ENCODE measurements around the gene GOLGB1. TPM values are rescaled to one million over a fixed set of nuclear protein-coding genes. Genes with fewer than 3 reads are reported as not detected.

The GOLGB1 gene
- total RNA-seq, 2 donors from 2014 or later: 56.1 to 66.9 TPM

DNA sequence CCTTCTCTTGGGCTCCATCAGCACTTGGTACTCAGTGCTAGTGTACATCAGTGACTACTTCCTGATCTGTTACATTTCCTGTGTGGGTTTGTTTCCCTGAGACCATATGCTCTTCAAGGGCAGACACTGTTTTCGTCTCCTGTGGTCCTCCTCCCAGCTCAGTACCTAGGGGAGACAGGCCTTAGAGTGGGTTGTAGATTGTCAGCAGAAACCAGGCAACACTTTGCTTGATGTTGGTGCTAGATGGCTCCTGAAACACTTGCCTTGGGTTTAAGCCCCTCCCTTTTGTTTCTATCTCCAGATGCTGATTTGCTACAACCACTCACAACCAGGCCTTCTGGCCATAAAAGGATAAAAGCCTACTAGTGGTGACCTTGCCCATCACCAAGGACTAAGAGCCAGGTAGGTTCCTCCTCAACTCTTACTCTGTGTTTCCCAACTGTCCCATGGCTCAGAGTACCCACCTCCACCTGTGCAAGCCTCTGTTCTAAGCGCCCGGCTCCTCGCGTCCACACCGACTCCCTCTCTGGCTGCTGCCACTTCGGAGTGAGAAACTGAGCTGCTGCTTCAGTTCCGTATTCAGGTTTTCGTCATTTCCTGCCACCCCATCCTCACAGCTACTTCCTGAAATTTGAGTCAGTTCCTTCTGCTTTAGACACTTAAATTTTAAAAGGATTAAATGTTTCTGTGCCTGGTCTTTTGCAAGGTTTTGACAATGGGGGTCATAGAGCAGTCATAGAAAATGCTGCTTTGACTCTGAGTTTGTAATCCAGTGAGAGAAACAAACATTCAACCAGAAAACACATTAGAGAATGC lies 89.0 kb downstream of the GOLGB1 start, which contains the start of gene HCLS1:
TSS of gene HCLS1 (minus strand) at position 548 of the 816 bp plus-strand sequence. CDS start 2,556 bp downstream, outside the sequence.
- Mint-ChIP-seq H3K4me1 (peaks cover 53% of the 10 kb centered on the region), H3K27ac (peak within 1 kb of the TSS; percentile 99), H3K4me3 (peak within 1 kb of the TSS; percentile 96), H3K27me3 (no peaks in the 10 kb centered on the region), H3K36me3 (ENCODE audit: low read depth) (peaks cover 14% of the 10 kb centered on the region)
- DNase-seq (peak; percentile 47 to 57 (median 49)), ATAC-seq (peak; percentile 86)
- no peaks in the 10 kb centered on the region for H3K9me3 ChIP-seq (ENCODE audit: control insufficient read depth, low read length, poor library complexity, severe bottlenecking)

DNA sequence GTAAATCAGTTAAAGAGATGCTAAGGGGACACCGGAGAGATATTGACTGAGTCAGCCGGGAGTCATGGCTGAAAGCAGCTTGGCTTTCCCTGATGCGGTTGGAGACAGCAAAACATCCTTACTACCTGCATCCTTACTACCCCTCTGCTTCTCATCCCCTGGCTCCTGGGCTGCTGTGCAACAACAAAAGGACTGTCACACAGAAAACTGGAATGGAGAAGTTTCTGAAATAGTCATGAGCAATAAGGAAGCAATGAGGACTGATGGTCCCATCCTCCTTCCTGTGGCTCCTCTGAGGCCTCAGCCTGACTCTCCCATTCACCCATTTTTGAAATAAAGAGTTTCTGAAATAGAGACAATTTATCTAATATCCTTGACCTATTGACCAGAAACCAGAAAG lies 90.0 kb downstream of the GOLGB1 start:
- H3K9me3 ChIP-seq (ENCODE audit: control insufficient read depth, low read length, poor library complexity, severe bottlenecking): no peaks in the 10 kb centered on the region
- ATAC-seq: no peak
- H3K36me3 Mint-ChIP-seq (ENCODE audit: low read depth): peaks cover 11% of the 10 kb centered on the region
- DNase-seq: no peak
- peak overlapping the region; percentile 96 for H3K4me3 Mint-ChIP-seq
- H3K4me1 Mint-ChIP-seq: peaks cover 58% of the 10 kb centered on the region
- H3K27me3 Mint-ChIP-seq: no peaks in the 10 kb centered on the region
- H3K27ac Mint-ChIP-seq: peak overlapping the region; percentile 99

DNA sequence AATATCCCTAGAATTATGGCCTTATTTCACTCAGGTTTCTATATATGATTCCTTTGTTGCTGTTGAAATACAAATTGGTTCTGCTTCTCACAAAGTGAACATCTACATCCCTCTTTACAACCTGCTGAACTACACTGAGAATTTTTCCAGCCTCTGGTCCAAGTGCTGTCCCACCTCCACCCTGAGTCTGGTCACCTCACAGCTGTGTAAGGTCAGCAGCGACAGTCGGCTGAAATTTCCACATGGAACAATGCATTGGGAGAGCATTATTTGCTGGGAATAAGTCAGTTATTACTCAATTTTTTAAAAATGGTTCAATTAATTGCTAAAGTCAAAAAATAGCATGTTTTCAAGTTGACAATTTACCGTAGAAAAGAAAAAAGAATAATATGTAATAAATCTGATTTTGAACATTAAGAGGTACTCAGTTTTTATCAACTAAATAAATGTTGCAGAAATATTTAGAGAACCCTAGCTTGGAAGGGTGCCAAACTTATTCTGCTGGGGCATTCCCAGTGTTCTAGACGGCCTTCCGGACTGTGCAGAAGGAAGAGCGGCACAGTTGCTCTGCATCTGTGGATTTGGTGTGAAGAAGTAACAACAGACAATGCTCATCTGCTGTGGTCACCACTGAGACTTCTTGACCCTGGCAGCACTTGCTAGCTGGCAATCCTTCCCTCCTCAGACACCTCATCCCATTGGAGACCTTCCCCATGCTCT lies 90.7 kb downstream of the GOLGB1 start:
- peaks cover 61% of the 10 kb centered on the region for H3K4me1 Mint-ChIP-seq
- peak overlapping the region; percentile 96 for H3K4me3 Mint-ChIP-seq
- H3K27me3 Mint-ChIP-seq: no peaks in the 10 kb centered on the region
- H3K36me3 Mint-ChIP-seq (ENCODE audit: low read depth): peaks cover 10% of the 10 kb centered on the region
- no peaks in the 10 kb centered on the region for H3K9me3 ChIP-seq (ENCODE audit: control insufficient read depth, low read length, poor library complexity, severe bottlenecking)
- ATAC-seq (no peak), DNase-seq (no peak)
- peak overlapping the region; percentile 99 for H3K27ac Mint-ChIP-seq

DNA sequence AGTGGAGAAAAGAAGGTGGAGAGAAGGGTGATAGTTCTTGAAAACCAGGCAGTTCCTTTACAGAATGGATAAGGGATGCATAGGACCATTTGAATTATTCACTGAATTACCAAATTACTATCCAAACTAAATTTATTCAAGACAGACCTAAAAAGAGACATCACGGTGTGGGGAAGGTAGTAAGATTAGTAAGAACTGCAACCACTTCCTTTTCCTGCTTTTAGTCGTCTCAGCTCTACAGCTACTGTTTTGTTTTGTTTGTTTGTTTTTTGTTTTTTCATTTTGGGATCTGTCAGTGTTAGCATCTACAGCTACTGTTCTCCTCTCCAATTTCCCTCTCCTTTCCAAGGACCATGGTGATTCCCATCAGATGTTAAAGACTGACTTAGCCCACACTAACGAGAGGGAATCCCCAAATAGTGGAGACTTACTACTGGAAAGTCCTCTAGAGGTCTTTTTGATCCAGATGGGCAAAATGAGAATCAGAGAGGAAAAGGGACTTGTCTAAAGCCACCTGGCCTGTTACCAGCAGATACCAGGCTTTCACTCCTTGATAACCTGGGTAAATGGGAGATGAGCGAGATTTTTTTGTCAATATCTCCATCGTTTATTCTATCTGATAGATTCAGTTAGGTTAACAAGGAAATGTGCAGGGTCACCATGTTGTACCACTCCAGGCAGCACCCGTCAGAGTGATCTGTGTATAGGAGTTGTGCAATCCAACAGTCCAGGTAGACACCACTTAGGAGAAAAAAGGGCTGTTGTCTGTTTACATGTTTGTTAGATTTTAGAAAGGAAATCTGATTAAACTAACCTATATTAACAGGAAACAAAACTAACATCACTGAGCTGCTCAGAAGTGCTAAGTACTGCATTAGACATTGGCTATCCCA lies 94.8 kb downstream of the GOLGB1 start:
- Mint-ChIP-seq H3K36me3 (ENCODE audit: low read depth) (peaks cover 10% of the 10 kb centered on the region), H3K27me3 (no peaks in the 10 kb centered on the region), H3K4me1 (peaks cover 55% of the 10 kb centered on the region), H3K4me3 (peak overlapping the region; percentile 13), H3K27ac (peak overlapping the region; percentile 99)
- no peaks in the 10 kb centered on the region for H3K9me3 ChIP-seq (ENCODE audit: control insufficient read depth, low read length, poor library complexity, severe bottlenecking)
- DNase-seq (no peak), ATAC-seq (peak; percentile 87)

DNA sequence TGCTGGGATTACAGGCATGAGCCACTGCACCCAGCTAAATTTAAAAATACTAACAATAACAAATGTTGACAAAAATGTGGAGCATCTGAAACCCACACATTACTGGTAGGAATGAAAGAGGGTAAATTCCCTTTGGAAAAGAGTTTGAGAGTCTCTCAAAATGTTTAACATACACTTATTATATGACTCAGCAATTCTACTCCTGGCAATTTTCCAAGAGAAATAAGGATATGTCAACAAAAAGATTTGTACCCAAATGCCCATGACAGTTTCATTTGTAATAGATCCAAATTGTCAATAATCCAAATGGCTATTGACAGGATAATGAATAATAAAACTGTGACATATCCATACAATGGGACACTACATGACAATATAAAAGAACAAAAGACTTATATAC lies 97.9 kb downstream of the GOLGB1 start:
- H3K27ac Mint-ChIP-seq: peak overlapping the region; percentile 49
- H3K4me3 Mint-ChIP-seq: peak overlapping the region; percentile 19
- H3K4me1 Mint-ChIP-seq: peaks cover 33% of the 10 kb centered on the region
- DNase-seq (no peak), ATAC-seq (no peak)
- H3K36me3 Mint-ChIP-seq (ENCODE audit: low read depth): peaks cover 4% of the 10 kb centered on the region
- H3K27me3 Mint-ChIP-seq: no peaks in the 10 kb centered on the region
- no peaks in the 10 kb centered on the region for H3K9me3 ChIP-seq (ENCODE audit: control insufficient read depth, low read length, poor library complexity, severe bottlenecking)

DNA sequence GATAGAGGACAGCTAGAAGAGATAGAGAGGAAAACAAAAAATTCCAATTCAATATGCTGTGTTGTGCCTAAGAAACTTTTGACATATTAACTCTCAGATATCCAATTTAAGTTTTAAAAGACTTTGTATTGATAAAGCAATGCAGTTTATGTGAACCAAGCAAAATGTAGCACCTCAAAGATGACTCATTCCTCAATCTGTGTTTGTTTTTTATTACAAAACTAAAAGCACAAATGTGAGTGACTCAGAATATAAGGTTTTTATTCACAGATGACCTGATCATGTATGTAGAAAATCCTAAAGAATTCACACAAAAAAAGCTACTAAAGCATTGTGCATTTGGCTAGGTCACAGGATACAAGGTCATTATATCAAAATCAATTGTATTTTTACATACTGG lies 99.9 kb downstream of the GOLGB1 start:
- Mint-ChIP-seq H3K4me3 (no peak overlapping the region), H3K27ac (peak overlapping the region; percentile 49), H3K4me1 (peaks cover 24% of the 10 kb centered on the region), H3K27me3 (no peaks in the 10 kb centered on the region), H3K36me3 (ENCODE audit: low read depth) (peaks cover 5% of the 10 kb centered on the region)
- DNase-seq (no peak), ATAC-seq (no peak)
- H3K9me3 ChIP-seq (ENCODE audit: control insufficient read depth, low read length, poor library complexity, severe bottlenecking): no peaks in the 10 kb centered on the region

DNA sequence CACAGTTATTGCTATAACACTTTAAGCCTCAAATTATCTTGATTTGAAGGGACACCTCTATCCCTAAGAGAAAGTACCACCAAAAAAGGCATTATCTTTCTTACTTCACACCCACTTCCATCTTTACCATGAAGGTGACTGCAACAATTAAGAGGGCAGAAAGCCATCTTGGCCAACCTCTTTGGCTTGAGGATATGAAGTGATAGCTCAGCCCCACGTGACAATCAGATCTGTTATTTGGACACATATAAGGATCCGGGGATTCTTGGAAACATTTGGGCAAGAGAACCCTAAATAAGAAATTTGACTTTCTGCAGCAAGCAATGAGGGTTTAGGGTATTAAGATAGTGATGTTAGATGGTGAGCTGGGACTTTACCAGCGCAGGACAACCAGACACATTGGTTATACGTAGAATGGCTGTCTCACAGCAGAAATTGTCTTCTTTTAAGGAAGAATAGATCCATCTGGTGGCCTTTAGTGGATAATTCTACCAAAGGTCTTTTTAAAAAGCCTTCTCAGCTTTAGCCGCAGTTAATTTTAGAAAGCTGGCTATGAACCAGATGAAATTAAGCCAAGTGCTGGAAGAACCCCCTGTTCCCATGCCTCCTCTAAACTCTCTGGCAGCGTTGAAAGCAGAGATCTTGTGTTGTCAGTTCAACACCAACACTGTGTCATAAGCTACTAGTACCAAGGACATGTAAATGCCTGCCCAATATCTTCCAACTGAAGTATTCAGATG lies 101.2 kb downstream of the GOLGB1 start:
- H3K4me3 Mint-ChIP-seq: no peak overlapping the region
- H3K36me3 Mint-ChIP-seq (ENCODE audit: low read depth): peaks cover 5% of the 10 kb centered on the region
- H3K4me1 Mint-ChIP-seq: peaks cover 20% of the 10 kb centered on the region
- H3K27ac Mint-ChIP-seq: no peak overlapping the region
- DNase-seq: no peak
- ATAC-seq: no peak
- no peaks in the 10 kb centered on the region for H3K27me3 Mint-ChIP-seq
- no peaks in the 10 kb centered on the region for H3K9me3 ChIP-seq (ENCODE audit: control insufficient read depth, low read length, poor library complexity, severe bottlenecking)

DNA sequence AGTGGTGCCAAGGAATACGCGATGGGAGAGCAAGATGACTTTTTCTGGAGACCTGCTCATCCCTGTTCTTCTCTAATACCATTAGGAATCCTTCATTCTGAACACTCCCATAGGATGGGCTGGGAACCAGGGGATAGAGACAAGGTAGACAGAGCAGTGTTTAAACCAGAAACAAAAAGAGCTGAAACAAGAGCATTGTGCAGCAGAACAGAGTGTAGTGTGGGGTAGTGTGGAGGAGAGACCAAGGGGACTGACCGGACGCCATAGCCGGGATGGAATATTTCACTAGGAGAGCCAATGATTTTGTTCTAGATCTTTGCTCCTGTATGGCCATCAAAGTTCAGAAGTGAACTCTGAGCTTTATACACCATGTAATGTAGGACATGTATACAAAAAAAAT lies 104.5 kb downstream of the GOLGB1 start:
- ATAC-seq (no peak), DNase-seq (no peak)
- Mint-ChIP-seq H3K27ac (no peak overlapping the region), H3K36me3 (ENCODE audit: low read depth) (peaks cover 11% of the 10 kb centered on the region), H3K4me3 (no peak overlapping the region), H3K4me1 (peaks cover 17% of the 10 kb centered on the region), H3K27me3 (no peaks in the 10 kb centered on the region)
- H3K9me3 ChIP-seq (ENCODE audit: control insufficient read depth, low read length, poor library complexity, severe bottlenecking): no peaks in the 10 kb centered on the region

DNA sequence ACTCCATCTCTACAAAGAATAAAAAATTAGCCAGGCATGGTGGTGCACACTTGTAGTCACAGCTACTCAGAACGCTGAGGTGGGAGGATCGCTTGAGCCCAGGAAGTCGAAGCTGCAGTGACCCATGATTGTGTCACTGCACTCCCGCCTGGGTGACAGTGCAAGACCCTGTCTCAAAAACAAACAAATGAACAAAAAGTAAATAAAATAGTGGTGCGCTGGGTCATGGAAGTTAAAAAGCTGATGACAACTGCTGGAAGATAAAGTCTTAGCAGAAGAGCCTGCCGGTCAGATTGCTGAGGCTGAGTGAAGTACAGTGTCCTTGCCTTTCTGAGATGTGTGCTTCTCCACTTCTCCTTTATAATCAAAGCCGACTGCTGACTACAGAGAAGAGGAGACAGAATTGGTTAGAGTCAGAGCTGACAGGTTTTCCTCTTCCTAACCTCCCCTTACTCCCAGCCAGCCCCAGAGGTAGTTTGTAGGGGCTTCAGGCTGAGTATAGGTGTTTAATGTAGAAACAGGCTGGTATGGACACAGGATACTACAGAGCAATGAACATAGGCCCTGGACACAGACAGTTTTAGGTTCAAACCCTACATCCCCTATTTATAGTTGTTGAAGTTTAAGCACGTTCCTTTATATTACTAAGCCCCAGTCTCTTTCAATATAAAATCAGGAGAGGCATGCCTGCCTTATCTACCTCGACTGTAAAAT lies 106.8 kb downstream of the GOLGB1 start:
- peaks cover 11% of the 10 kb centered on the region for H3K4me1 Mint-ChIP-seq
- no peaks in the 10 kb centered on the region for H3K27me3 Mint-ChIP-seq
- ATAC-seq (no peak), DNase-seq (no peak)
- H3K9me3 ChIP-seq (ENCODE audit: control insufficient read depth, low read length, poor library complexity, severe bottlenecking): no peaks in the 10 kb centered on the region
- H3K4me3 Mint-ChIP-seq: no peak overlapping the region
- H3K27ac Mint-ChIP-seq: no peak overlapping the region
- H3K36me3 Mint-ChIP-seq (ENCODE audit: low read depth): peaks cover 11% of the 10 kb centered on the region

DNA sequence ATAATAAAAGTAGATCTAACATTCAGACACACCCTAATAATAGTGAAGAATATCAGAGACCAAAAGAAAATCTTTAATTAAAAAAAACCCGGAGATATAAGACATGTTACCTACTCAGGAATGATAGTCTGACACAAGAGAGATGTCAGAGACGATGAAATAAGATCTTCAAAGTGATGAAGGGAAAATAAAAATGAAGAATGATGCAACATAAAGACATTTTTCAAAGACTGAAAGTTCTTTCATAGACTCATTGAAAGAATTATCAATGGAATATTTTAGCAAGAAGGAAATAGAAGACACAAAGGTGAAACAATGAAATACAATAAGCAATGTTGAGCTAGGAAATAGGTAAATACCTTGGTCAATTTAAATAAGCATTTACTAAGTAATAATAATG lies 108.4 kb downstream of the GOLGB1 start:
- Mint-ChIP-seq H3K4me1 (peaks cover 21% of the 10 kb centered on the region), H3K27me3 (no peaks in the 10 kb centered on the region), H3K36me3 (ENCODE audit: low read depth) (peaks cover 16% of the 10 kb centered on the region), H3K27ac (peak overlapping the region; percentile 39), H3K4me3 (no peak overlapping the region)
- DNase-seq (no peak), ATAC-seq (no peak)
- no peaks in the 10 kb centered on the region for H3K9me3 ChIP-seq (ENCODE audit: control insufficient read depth, low read length, poor library complexity, severe bottlenecking)

DNA sequence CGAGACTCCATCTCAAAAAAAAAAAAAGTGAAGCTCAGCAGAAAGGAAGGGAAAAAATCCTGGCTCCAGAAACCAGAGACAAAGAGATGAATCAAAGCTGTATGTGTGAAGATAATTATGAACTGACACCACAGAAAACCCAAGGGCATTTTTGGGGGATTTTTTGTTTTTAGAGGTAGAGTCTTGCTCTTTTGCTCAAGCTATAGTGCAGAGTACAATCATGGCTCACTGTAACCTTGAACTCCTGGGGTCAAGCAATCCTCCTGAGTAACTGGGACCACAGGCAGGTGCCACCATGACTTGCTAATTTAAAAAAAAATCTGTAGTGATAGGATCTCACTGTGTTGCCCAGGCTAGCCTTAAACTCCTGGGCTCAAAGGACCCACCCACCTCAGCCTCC lies 111.6 kb downstream of the GOLGB1 start:
- Mint-ChIP-seq H3K4me1 (peaks cover 23% of the 10 kb centered on the region), H3K27ac (peak overlapping the region; percentile 24), H3K36me3 (ENCODE audit: low read depth) (peaks cover 27% of the 10 kb centered on the region), H3K27me3 (no peaks in the 10 kb centered on the region), H3K4me3 (no peak overlapping the region)
- ATAC-seq (no peak), DNase-seq (no peak)
- no peaks in the 10 kb centered on the region for H3K9me3 ChIP-seq (ENCODE audit: control insufficient read depth, low read length, poor library complexity, severe bottlenecking)

DNA sequence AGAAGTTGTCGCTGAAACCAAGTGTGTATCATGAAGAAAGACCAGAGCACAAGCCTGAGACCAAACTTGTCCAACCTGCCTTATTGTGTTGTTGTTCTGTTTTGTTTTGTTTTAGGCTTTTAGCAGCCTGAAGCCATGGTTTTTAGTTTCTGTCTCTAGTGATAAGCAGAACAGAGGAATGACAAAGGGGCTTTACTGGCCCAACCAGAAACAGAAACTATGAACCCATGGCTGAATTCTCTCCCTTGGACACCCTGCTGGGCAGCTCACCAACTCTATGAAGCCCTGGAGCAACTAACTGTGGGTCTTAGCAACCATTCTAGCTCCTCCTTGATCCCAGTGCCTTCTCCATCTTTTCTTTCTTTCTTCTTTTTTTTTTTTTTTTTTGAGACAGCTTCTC lies 119.2 kb downstream of the GOLGB1 start:
- H3K36me3 Mint-ChIP-seq (ENCODE audit: low read depth): peaks cover 20% of the 10 kb centered on the region
- H3K4me3 Mint-ChIP-seq: no peak overlapping the region
- no peak for ATAC-seq
- no peaks in the 10 kb centered on the region for H3K9me3 ChIP-seq (ENCODE audit: control insufficient read depth, low read length, poor library complexity, severe bottlenecking)
- peaks cover 10% of the 10 kb centered on the region for H3K4me1 Mint-ChIP-seq
- H3K27ac Mint-ChIP-seq: peak overlapping the region; percentile 79
- H3K27me3 Mint-ChIP-seq: no peaks in the 10 kb centered on the region
- DNase-seq: no peak
